Neural cell (in vitro differentiated cells): ENCODE measurements around the gene ZNF154. TPM values are rescaled to one million over a fixed set of nuclear protein-coding genes. Genes with fewer than 3 reads are reported as not detected.

ENCODE experiments used
- H2AFZ ChIP-seq: fragments of 200-600, 300-800 bp; sonication (generic), shearing (Covaris generic); 2 replicates; pipeline ENCODE4 v1.6.0; 2014; ENCODE audit warnings: low read depth, mild to moderate bottlenecking, antibody characterized with exemption, low read length, moderate library complexity
- H3F3A ChIP-seq: fragments of 200-600 bp; shearing (Covaris generic); 2 replicates; pipeline ENCODE4 v1.6.1; 2016; ENCODE audit warnings: mild to moderate bottlenecking, moderate library complexity, mixed read lengths, antibody characterized with exemption, low read length; ENCODE audit not compliant: insufficient read depth, poor library complexity, severe bottlenecking
- H3K27ac ChIP-seq: fragments of 200-600, 300-800 bp; sonication (generic), shearing (Covaris generic); 2 replicates; pipeline ENCODE4 v1.5.1; 2014; ENCODE audit warnings: mild to moderate bottlenecking, low read length, moderate library complexity
- H3K27me3 ChIP-seq: fragments of 300-800, 200-600 bp; sonication (generic), shearing (Covaris generic); 2 replicates; pipeline ENCODE4 v1.6.0; 2014; ENCODE audit warnings: mild to moderate bottlenecking, low read depth, low read length, moderate library complexity; ENCODE audit not compliant: insufficient read depth
- H3K36me3 ChIP-seq: fragments of 300-800, 200-600 bp; sonication (generic), shearing (Covaris generic); 2 replicates; pipeline ENCODE4 v1.5.1; 2014; ENCODE audit warnings: mild to moderate bottlenecking, antibody characterized with exemption, low read length, moderate library complexity; ENCODE audit not compliant: insufficient read depth
- H3K4me2 ChIP-seq: fragments of 300-800, 200-600 bp; sonication (generic), shearing (Covaris generic); 2 replicates; pipeline ENCODE4 v1.6.0; 2014; ENCODE audit warnings: mild to moderate bottlenecking, low read length
- H3K4me3 ChIP-seq: fragments of 300-800, 200-600 bp; sonication (generic), shearing (Covaris generic); 2 replicates; pipeline ENCODE4 v1.5.1; 2014; ENCODE audit warnings: mild to moderate bottlenecking, low read length, moderate library complexity
- H3K79me2 ChIP-seq: fragments of 200-600 bp; shearing (Covaris generic); replicated peaks from 2 replicates; pipeline ENCODE4 v1.6.0; 2014; ENCODE audit warnings: mild to moderate bottlenecking, low read length, moderate library complexity; ENCODE audit not compliant: insufficient read depth
- H3K9ac ChIP-seq: fragments of 300-800, 200-600 bp; sonication (generic), shearing (Covaris generic); 2 replicates; pipeline ENCODE4 v1.6.1; 2016; ENCODE audit warnings: mild to moderate bottlenecking, low read length, mixed read lengths
- H3K9me2 ChIP-seq: fragments of 200-600 bp; shearing (Covaris generic); 2 replicates; pipeline ENCODE4 v1.6.1; 2016; ENCODE audit warnings: mild to moderate bottlenecking, low read length, mixed read lengths; ENCODE audit not compliant: insufficient read depth
- H3K9me3 ChIP-seq: fragments of 200-600, 300-800 bp; sonication (generic), shearing (Covaris generic); 2 replicates; pipeline ENCODE4 v1.6.1; 2016; ENCODE audit warnings: mild to moderate bottlenecking, mixed run types, low read length, moderate library complexity, mixed read lengths
- H4K20me1 ChIP-seq: fragments of 200-600 bp; shearing (Covaris generic); 2 replicates; pipeline ENCODE4 v1.6.1; 2016; ENCODE audit warnings: mild to moderate bottlenecking, mixed run types; ENCODE audit not compliant: insufficient read depth
- CTCF ChIP-seq: fragments of 450-650 bp; IDR thresholded peaks from 2 replicates; pipeline ENCODE4 v1.5.1; 2014; ENCODE audit warnings: antibody characterized with exemption, mild to moderate bottlenecking, moderate library complexity; ENCODE audit not compliant: poor library complexity, severe bottlenecking
- EP300 ChIP-seq: fragments of 450-650 bp; conservative IDR thresholded peaks from 2 replicates; pipeline ENCODE4 v1.6.1; 2014; ENCODE audit warnings: antibody characterized with exemption, mild to moderate bottlenecking, moderate library complexity; ENCODE audit not compliant: poor library complexity, severe bottlenecking
- EZH2 ChIP-seq: fragments of 200-600, 300-800 bp; shearing (Covaris generic), sonication (generic); IDR thresholded peaks from 2 replicates; pipeline ENCODE4 v1.6.1; 2014; ENCODE audit warnings: antibody characterized with exemption, low read length, borderline replicate concordance, mild to moderate bottlenecking; ENCODE audit not compliant: insufficient read depth, poor library complexity, severe bottlenecking
- MXI1 ChIP-seq: fragments of 450-650 bp; conservative IDR thresholded peaks from 2 replicates; pipeline ENCODE4 v1.6.1; 2014; ENCODE audit warnings: antibody characterized with exemption, mild to moderate bottlenecking; ENCODE audit not compliant: poor library complexity, severe bottlenecking
- POLR2AphosphoS5 ChIP-seq: IDR thresholded peaks from 2 replicates; pipeline ENCODE4 v1.6.1; 2012
- RAD21 ChIP-seq: fragments of 450-650 bp; conservative IDR thresholded peaks from 2 replicates; pipeline ENCODE4 v1.6.1; 2014; ENCODE audit warnings: antibody characterized with exemption, mild to moderate bottlenecking, moderate library complexity
- REST ChIP-seq: IDR thresholded peaks from 2 replicates; pipeline ENCODE4 v1.6.1; 2012; ENCODE audit warnings: borderline replicate concordance
- SMC3 ChIP-seq: fragments of 450-650 bp; conservative IDR thresholded peaks from 2 replicates; pipeline ENCODE4 v1.6.1; 2014; ENCODE audit warnings: antibody characterized with exemption, mild to moderate bottlenecking, moderate library complexity; ENCODE audit not compliant: poor library complexity
- TAF1 ChIP-seq: IDR thresholded peaks from 2 replicates; pipeline ENCODE4 v1.6.1; 2012; ENCODE audit warnings: low read depth
- polyA plus RNA-seq: library from polyadenylated mRNA; depleted of rRNA; stranded (reverse); fragments of >200 nt; gene quantifications from 2 replicates; pipeline ENCODE4 v1.2.3, GENCODE V29; 2014

ZNF154 gene
- polyA plus RNA-seq, 1 donor from 2014 or later: 25.5 TPM

DNA sequence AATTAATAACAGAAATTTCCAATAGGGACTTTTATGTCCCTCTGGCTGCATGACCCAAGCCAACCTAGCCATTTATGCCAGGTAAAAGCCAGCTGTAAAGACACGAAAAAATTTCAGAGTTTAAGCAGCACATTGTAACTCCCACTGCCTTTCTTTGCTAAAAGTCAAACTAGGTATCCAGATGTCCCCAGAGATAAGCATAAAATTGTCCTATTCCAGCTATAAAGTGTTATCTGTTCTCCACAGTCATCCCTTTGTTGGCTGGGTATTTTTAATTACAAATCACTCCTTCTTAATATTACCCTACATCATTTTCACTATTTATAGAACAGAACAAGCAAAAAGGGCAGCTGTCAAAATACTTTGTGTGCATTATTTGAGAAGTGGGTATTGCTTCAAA lies 3.2 kb upstream of the ZNF154 start:
- Histone ChIP-seq H3K4me3 (no peak overlapping the region), H3K4me2 (no peak overlapping the region), H3K9ac (no peak overlapping the region), H3K9me2 (no peaks in the 10 kb centered on the region), H2AFZ (no peak overlapping the region), H3K27ac (no peak overlapping the region), H3K9me3 (no peaks in the 10 kb centered on the region), H3F3A (no peaks in the 10 kb centered on the region), H3K27me3 (no peaks in the 10 kb centered on the region), H4K20me1 (no peaks in the 10 kb centered on the region), H3K36me3 (peaks cover 4% of the 10 kb centered on the region), H3K79me2 (peaks cover 10% of the 10 kb centered on the region)
- TF ChIP-seq TAF1: no peak
- no peak for TF ChIP-seq EZH2
- no peak for TF ChIP-seq CTCF
- TF ChIP-seq MXI1: no peak
- no peak for TF ChIP-seq RAD21
- no peak for TF ChIP-seq POLR2AphosphoS5

DNA sequence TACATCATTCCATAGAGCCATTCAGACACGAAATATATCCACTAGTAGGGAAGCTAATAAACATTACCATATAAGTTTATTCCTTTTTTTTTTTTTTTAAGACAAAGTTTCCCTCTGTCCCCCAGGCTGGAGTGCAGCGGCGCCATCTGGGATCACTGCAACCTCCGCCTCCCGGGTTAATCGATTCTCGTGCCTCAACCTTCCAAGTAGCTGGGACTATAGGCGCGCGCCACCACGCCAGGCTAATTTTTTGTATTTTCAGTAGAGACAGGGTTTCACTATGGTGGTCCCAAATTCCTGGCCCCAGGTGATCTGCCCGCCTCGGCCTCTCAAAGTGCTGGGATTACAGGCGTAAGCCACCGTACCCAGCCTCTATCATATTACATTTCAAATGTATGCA lies 612 bp upstream of the ZNF154 start:
- H3K27ac ChIP-seq: no peak overlapping the region
- peak overlapping the region; percentile 92 for H3K4me3 ChIP-seq
- no peaks in the 10 kb centered on the region for H3K9me2 ChIP-seq
- no peaks in the 10 kb centered on the region for H4K20me1 ChIP-seq
- H3F3A ChIP-seq: no peaks in the 10 kb centered on the region
- no peaks in the 10 kb centered on the region for H3K27me3 ChIP-seq
- no peaks in the 10 kb centered on the region for H3K9me3 ChIP-seq
- peaks cover 34% of the 10 kb centered on the region for H3K79me2 ChIP-seq
- TF ChIP-seq CTCF (no peak), RAD21 (no peak), SMC3 (no peak), POLR2AphosphoS5 (no peak), MXI1 (no peak), EP300 (no peak), TAF1 (no peak), REST (no peak), EZH2 (no peak)
- no peak overlapping the region for H2AFZ ChIP-seq
- no peak overlapping the region for H3K9ac ChIP-seq
- H3K36me3 ChIP-seq: peaks cover 2% of the 10 kb centered on the region
- peak overlapping the region; percentile 55 for H3K4me2 ChIP-seq
